H9 (cell line): Measurements from ENCODE around the gene KIF19. TPM values are rescaled to one million over a fixed set of nuclear protein-coding genes. Genes with fewer than 3 reads are reported as not detected.

Source experiments
- DNase-seq: peaks from one replicate; pipeline ENCODE4 v3.0.0-alpha.2; 2017
- H2AFZ ChIP-seq: one replicate; pipeline ENCODE4 v1.6.1; 2013; ENCODE audit warnings: mild to moderate bottlenecking, low read length, control low read depth, moderate library complexity
- H2AK5ac ChIP-seq: 2 replicates; pipeline ENCODE4 v1.6.1; 2013; ENCODE audit warnings: low read length, control low read depth, mixed read lengths; ENCODE audit not compliant: insufficient read length
- H2BK120ac ChIP-seq: one replicate; pipeline ENCODE4 v1.6.1; 2013; ENCODE audit warnings: low read depth, mild to moderate bottlenecking, low read length, control low read depth, inconsistent platforms; ENCODE audit not compliant: poor library complexity, severe bottlenecking
- H2BK12ac ChIP-seq: 2 replicates; pipeline ENCODE4 v1.6.1; 2013; ENCODE audit warnings: low read length, control low read depth, mixed read lengths, low read depth; ENCODE audit not compliant: insufficient read length
- H2BK15ac ChIP-seq: 2 replicates; pipeline ENCODE4 v1.6.1; 2013; ENCODE audit warnings: low read depth, low read length, control low read depth
- H2BK20ac ChIP-seq: one replicate; pipeline ENCODE4 v1.6.1; 2013; ENCODE audit warnings: low read depth, mild to moderate bottlenecking, low read length, control low read depth, inconsistent platforms; ENCODE audit not compliant: poor library complexity, severe bottlenecking
- H2BK5ac ChIP-seq: 2 replicates; pipeline ENCODE4 v1.6.1; 2013; ENCODE audit warnings: low read length, control low read depth, mixed read lengths; ENCODE audit not compliant: insufficient read length
- H3K14ac ChIP-seq: 2 replicates; pipeline ENCODE4 v1.6.1; 2013; ENCODE audit warnings: low read length, control low read depth; ENCODE audit not compliant: insufficient read depth
- H3K18ac ChIP-seq: 2 replicates; pipeline ENCODE4 v1.6.1; 2013; ENCODE audit warnings: low read depth, mild to moderate bottlenecking, mixed read lengths, low read length, control low read depth; ENCODE audit not compliant: insufficient read length
- H3K23ac ChIP-seq: 2 replicates; pipeline ENCODE4 v1.6.1; 2013; ENCODE audit warnings: low read length, control low read depth, mixed read lengths, low read depth; ENCODE audit not compliant: insufficient read length
- H3K23me2 ChIP-seq: 2 replicates; pipeline ENCODE4 v1.6.1; 2013; ENCODE audit warnings: low read depth, mild to moderate bottlenecking, mixed read lengths, low read length, control low read depth; ENCODE audit not compliant: insufficient read length, poor library complexity, severe bottlenecking
- H3K27ac ChIP-seq: 2 replicates; pipeline ENCODE4 v1.5.1; 2013; ENCODE audit warnings: low read length, control low read depth, mixed read lengths, low read depth; ENCODE audit not compliant: insufficient read length
- H3K27me3 ChIP-seq: 2 replicates; pipeline ENCODE4 v1.6.1; 2013; ENCODE audit warnings: low read length, control low read depth, inconsistent platforms; ENCODE audit not compliant: insufficient read depth
- H3K4ac ChIP-seq: 2 replicates; pipeline ENCODE4 v1.6.1; 2013; ENCODE audit warnings: low read depth, mild to moderate bottlenecking, control low read depth, inconsistent platforms, low read length, moderate library complexity
- H3K4me1 ChIP-seq: 2 replicates; pipeline ENCODE4 v1.6.1; 2013; ENCODE audit warnings: low read length, control low read depth, inconsistent platforms; ENCODE audit not compliant: insufficient read depth
- H3K4me2 ChIP-seq: 2 replicates; pipeline ENCODE4 v1.6.1; 2013; ENCODE audit warnings: low read length, control low read depth, mixed read lengths; ENCODE audit not compliant: insufficient read length, insufficient read depth
- H3K56ac ChIP-seq: 2 replicates; pipeline ENCODE4 v1.6.1; 2013; ENCODE audit warnings: low read depth, mild to moderate bottlenecking, mixed read lengths, low read length, control low read depth; ENCODE audit not compliant: insufficient read length
- H3K79me1 ChIP-seq: 2 replicates; pipeline ENCODE4 v1.6.1; 2013; ENCODE audit warnings: low read depth, mild to moderate bottlenecking, moderate library complexity, low read length, control low read depth, inconsistent platforms; ENCODE audit not compliant: insufficient read depth, poor library complexity, severe bottlenecking
- H3K79me2 ChIP-seq: 2 replicates; pipeline ENCODE4 v1.6.1; 2013; ENCODE audit warnings: low read length, control low read depth, inconsistent platforms; ENCODE audit not compliant: insufficient read depth
- H3K9ac ChIP-seq: 2 replicates; pipeline ENCODE4 v1.6.1; 2013; ENCODE audit warnings: low read length, control low read depth, mixed read lengths; ENCODE audit not compliant: insufficient read length; ENCODE audit errors: extremely low read depth
- H3K9me3 ChIP-seq: one replicate; pipeline ENCODE4 v1.6.1; 2013; ENCODE audit warnings: low read depth, low read length, inconsistent platforms; ENCODE audit not compliant: control insufficient read depth
- H3T11ph ChIP-seq: one replicate; pipeline ENCODE4 v1.6.1; 2013; ENCODE audit warnings: mild to moderate bottlenecking, low read length, control low read depth, inconsistent platforms
- H4K20me1 ChIP-seq: one replicate; pipeline ENCODE4 v1.6.1; 2013; ENCODE audit not compliant: control insufficient read depth, insufficient read length, insufficient read depth
- H4K5ac ChIP-seq: 2 replicates; pipeline ENCODE4 v1.6.1; 2013; ENCODE audit warnings: low read depth, mild to moderate bottlenecking, mixed read lengths, low read length, control low read depth; ENCODE audit not compliant: insufficient read length
- H4K8ac ChIP-seq: replicated peaks from 2 replicates; pipeline ENCODE4 v1.6.1; 2013; ENCODE audit warnings: low read length, control low read depth, mixed read lengths, low read depth; ENCODE audit not compliant: insufficient read length
- H4K91ac ChIP-seq: 2 replicates; pipeline ENCODE4 v1.6.1; 2013; ENCODE audit warnings: low read depth, mild to moderate bottlenecking, moderate library complexity, mixed read lengths, low read length, control low read depth; ENCODE audit not compliant: insufficient read length
- H3K27ac Mint-ChIP-seq, 3 experiments: 2 replicates in 2 of 3; 3 replicates in 1 of 3; pipeline ENCODE4 v1.8.0; 2020 to 2021; ENCODE audit warnings: mixed read lengths in 3 of 3, mild to moderate bottlenecking in 1 of 3, moderate library complexity in 1 of 3
- H3K27me3 Mint-ChIP-seq: 2 replicates; pipeline ENCODE4 v1.8.0; 2021; ENCODE audit warnings: low read depth, mild to moderate bottlenecking, moderate library complexity, mixed read lengths
- H3K36me3 Mint-ChIP-seq, 3 experiments: 2 replicates in 2 of 3; 3 replicates in 1 of 3; pipeline ENCODE4 v1.8.0; 2020 to 2021; ENCODE audit warnings: low read depth in 3 of 3, mixed read lengths in 3 of 3; ENCODE audit not compliant: insufficient read depth in 1 of 3
- H3K4me1 Mint-ChIP-seq, 2 experiments: 2 replicates each; pipeline ENCODE4 v1.8.0; 2020; ENCODE audit warnings: mixed read lengths in 2 of 2
- H3K4me3 Mint-ChIP-seq, 2 experiments: 2 replicates in 1 of 2; 3 replicates in 1 of 2; pipeline ENCODE4 v1.8.0; 2020 to 2021; ENCODE audit warnings: mild to moderate bottlenecking in 2 of 2, mixed read lengths in 2 of 2, moderate library complexity in 1 of 2
- H3K9me3 Mint-ChIP-seq, 2 experiments: 2 replicates in 1 of 2; 3 replicates in 1 of 2; pipeline ENCODE4 v1.8.0; 2020; ENCODE audit warnings: mild to moderate bottlenecking in 2 of 2, mixed read lengths in 2 of 2, moderate library complexity in 1 of 2
- CTCF ChIP-seq: fragments of 200-600 bp; sonication (generic); conservative IDR thresholded peaks from 3 replicates; pipeline ENCODE4 v1.8.0; 2021; ENCODE audit warnings: antibody characterized with exemption, mild to moderate bottlenecking
- WGBS: extraction: QIAGEN DNeasy Blood & Tissue Kit; methylation state at CpG from one replicate; pipeline ENCODE4 v1.1.7; 2013; ENCODE audit warnings: missing lambda C conversion rate, low lambda C conversion rate, mixed read lengths; ENCODE audit not compliant: insufficient read length; ENCODE audit errors: extremely low coverage; 5-methylcytosine and 5-hydroxymethylcytosine counted together
- total RNA-seq: library from RNA; stranded (reverse); gene quantifications from 2 replicates; pipeline ENCODE4 v1.2.1, GENCODE V29; 2021

The KIF19 gene
- total RNA-seq, 1 experiment from 2014 or later = 0.13 TPM

GRCh38 chr17:74276541-74277009 lies 49.5 kb upstream of the KIF19 start:
- H3K36me3 Mint-ChIP-seq = no peaks in the 10 kb centered on the region
- 0 out of 7 replicates have a peak overlapping the region, but pooled peaks of 1 of the 3 experiments have one; percentile 6 for H3K27ac Mint-ChIP-seq
- Histone ChIP-seq H4K20me1 (no peaks in the 10 kb centered on the region), H3K14ac (no peak overlapping the region), H3K79me1 (no peaks in the 10 kb centered on the region), H3K9me3 (no peaks in the 10 kb centered on the region), H3K23ac (no peak overlapping the region), H3K79me2 (no peaks in the 10 kb centered on the region), H3K4ac (no peak overlapping the region), H3K4me1 (no peaks in the 10 kb centered on the region; the same call in 1 of the 2 replicates), H4K91ac (no peak overlapping the region), H3K56ac (no peak overlapping the region), H2AFZ (no peak overlapping the region), H2AK5ac (no peak overlapping the region), H3K27ac (no peak overlapping the region), H3K27me3 (no peaks in the 10 kb centered on the region; the same call in 1 of the 2 replicates), H3K9ac (no peak overlapping the region), H3K23me2 (peaks cover 4% of the 10 kb centered on the region), H3T11ph (no peak overlapping the region), H3K4me2 (no peak overlapping the region), H3K18ac (no peak overlapping the region), H2BK15ac (no peak overlapping the region), H4K5ac (no peak overlapping the region), H2BK20ac (no peak overlapping the region), H4K8ac (no peak overlapping the region), H2BK120ac (no peak overlapping the region), H2BK5ac (no peak overlapping the region), H2BK12ac (no peak overlapping the region)
- H3K4me3 Mint-ChIP-seq = no peak overlapping the region
- H3K9me3 Mint-ChIP-seq = no peaks in the 10 kb centered on the region
- peaks cover 45% of the 10 kb centered on the region for H3K27me3 Mint-ChIP-seq
- peaks cover 21 to 39% of the 10 kb centered on the region in 2 experiments for H3K4me1 Mint-ChIP-seq
- no peak for TF ChIP-seq CTCF
- no CpG with 5 or more reads among the region's 5 CpGs for WGBS
- no peak for DNase-seq
